Right cardiac atrium (tissue), 5 donors: ENCODE measurements around the gene ACACA. TPM values are rescaled to one million over a fixed set of nuclear protein-coding genes. Genes with fewer than 3 reads are reported as not detected.
"Not testable (repeated sequence)": the region's sequence is repeated elsewhere in the genome, so short reads cannot be mapped to it uniquely, and the experiment has no call there.

Experiments
- ATAC-seq, 2 donors: fragments of 200-7000 bp; cut with Tn5 transposase; one replicate each; pipeline versions ENCODE4 v1.8.0 to v1.9.1; 2020; ENCODE audit warnings: moderate library complexity in 2 of 2, mild to moderate bottlenecking in 1 of 2
- DNase-seq, 3 donors: peaks; one replicate each; pipeline ENCODE4 v3.0.0-alpha.2; 2020
- H3K27ac ChIP-seq: one replicate; pipeline ENCODE4 v1.5.1; 2013; ENCODE audit warnings: mild to moderate bottlenecking, low read length, control low read depth, moderate library complexity
- H3K27me3 ChIP-seq: one replicate; pipeline ENCODE4 v1.6.1; 2013; ENCODE audit not compliant: control insufficient read depth, insufficient read depth
- H3K4me1 ChIP-seq: one replicate; pipeline ENCODE4 v1.6.1; 2013; ENCODE audit warnings: low read length; ENCODE audit not compliant: control insufficient read depth, insufficient read depth
- H3K4me3 ChIP-seq: one replicate; pipeline ENCODE4 v1.5.1; 2013; ENCODE audit warnings: low read length, control low read depth
- H3K9me3 ChIP-seq: one replicate; pipeline ENCODE4 v1.6.1; 2013; ENCODE audit warnings: low read length; ENCODE audit not compliant: control insufficient read depth
- WGBS: extraction: QIAGEN DNeasy Blood & Tissue Kit; methylation state at CpG from one replicate; pipeline ENCODE4 v1.1.7; 2013; 5-methylcytosine and 5-hydroxymethylcytosine counted together
- intact Hi-C, 4 donors: fragments of 100-400 bp; cut with DNase I; formaldehyde crosslinking; loops; one replicate each; pipeline versions ENCODE4 v1.11.0 to v1.14.0; 2022 to 2023
- long read RNA-seq, 4 donors: library from polyadenylated mRNA; unstranded; transcript quantifications; one replicate each; pipeline ENCODE4 v2.0.0, GENCODE V29; 2020 to 2021
- polyA plus RNA-seq: library from polyadenylated mRNA; stranded (reverse); fragments of 200-250 nt; gene quantifications from one replicate; pipeline ENCODE4 v1.2.3, GENCODE V29; 2013
- total RNA-seq, 4 donors: library from RNA; stranded (reverse); fragmentation: NEBNext Ultra II Directional; extraction: Animal tissue kit (Norgen Biotek cat#: 25700); gene quantifications; one replicate each; pipeline ENCODE4 v1.2.1, GENCODE V29; 2021
- donor health status: healthy with polysubstance abuse.
- donor health status: DM: no; HTN: yes; CAD: no.
- donor health status: DM: no; HTN: no; CAD: no.
- donor health status: DM: no; HTN: yes; CAD: no; lungs with severe emphysema.
- donor health status: DM: yes; HTN: yes; CAD: no.

Gene ACACA
- 10 to 100 TPM; 18.4 to 24.8 (median 21.0) TPM for total RNA-seq
- polyA plus RNA-seq, result 8.9 TPM
- long read RNA-seq, donor 1, partial matches to known transcripts, result 7 of 15 reads
- long read RNA-seq, donor 1, other reads (novel, unspliced or antisense), result 8 of 15 reads
- long read RNA-seq, donor 2, partial matches to known transcripts, result 1 of 4 reads
- long read RNA-seq, donor 2, other reads (novel, unspliced or antisense), result 3 of 4 reads
- long read RNA-seq, donor 3, full-length matches to known transcripts, result 1 of 13 reads
- long read RNA-seq, donor 3, partial matches to known transcripts, result 3 of 13 reads
- long read RNA-seq, donor 3, other reads (novel, unspliced or antisense), result 9 of 13 reads
- long read RNA-seq, donor 4, full-length matches to known transcripts, result 1 of 5 reads
- long read RNA-seq, donor 4, partial matches to known transcripts, result 0 of 5 reads
- long read RNA-seq, donor 4, other reads (novel, unspliced or antisense), result 4 of 5 reads

DNA sequence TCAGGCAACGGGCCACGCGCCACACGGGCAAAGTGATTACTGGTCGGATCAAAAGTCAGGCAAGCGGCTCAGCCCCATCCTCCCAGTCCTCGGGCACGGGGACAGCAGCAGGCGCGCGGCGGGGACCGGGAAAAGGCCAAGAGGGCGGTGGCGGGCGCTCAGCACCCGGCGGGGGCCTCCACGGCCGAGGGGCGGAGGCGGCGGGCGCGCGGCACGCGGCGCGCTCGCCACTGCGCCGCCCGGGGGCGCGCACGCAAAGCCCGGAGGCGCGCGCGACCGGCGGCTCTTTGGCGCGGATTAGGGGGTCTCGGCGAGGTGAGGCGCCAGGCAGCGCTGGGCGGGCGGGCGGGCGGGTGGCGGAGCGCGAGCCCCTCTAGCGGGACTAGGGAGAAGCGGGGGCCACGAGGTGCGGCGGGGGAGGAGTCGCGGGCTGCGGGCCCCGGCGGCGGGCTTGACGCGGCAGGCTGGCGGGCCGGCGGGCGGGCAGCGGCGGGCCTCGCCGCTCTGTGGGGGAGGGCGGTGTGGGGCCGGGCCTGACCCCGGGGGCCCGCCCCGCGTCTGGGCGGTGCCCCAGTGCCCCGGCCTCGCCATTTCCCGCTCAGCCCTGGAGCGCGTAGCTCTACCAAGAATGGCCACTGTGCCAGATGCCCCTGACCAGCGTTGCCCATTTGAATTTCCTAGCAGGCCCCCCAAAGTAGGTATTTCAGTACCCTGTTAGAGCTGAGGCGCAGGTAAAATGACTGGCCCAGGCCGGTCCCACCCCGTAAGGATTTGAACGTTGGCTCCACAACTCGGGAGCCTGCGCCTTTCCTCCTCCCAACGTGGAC lies at the start of gene ACACA, which contains the start of gene TADA2A:
ACACA (minus strand) TSS at position 202 of the 827 bp plus-strand sequence. CDS start 537 bp downstream, outside the sequence.
TADA2A (plus strand) TSS at position 252 of the 827 bp plus-strand sequence. CDS start 4,480 bp downstream, outside the sequence.
- ATAC-seq (peak; percentile 98), DNase-seq (peak; percentile 86 to 92 (median 92))
- peak within 1 kb of the TSS; percentile 86 for H3K27ac ChIP-seq
- no peaks in the 10 kb centered on the region for H3K9me3 ChIP-seq
- under 1% methylated on average over 98 of the region's 98 CpGs for WGBS
- no peaks in the 10 kb centered on the region for H3K27me3 ChIP-seq
- H3K4me1 ChIP-seq, result no peaks in the 10 kb centered on the region
- peak within 1 kb of the TSS; percentile 75 for H3K4me3 ChIP-seq
- intact Hi-C loops, result loop anchor here in 1 of 4 donors (5.0 kb wide), 1 partner anchor 80 kb away; the partner anchor contains the start of gene DUSP14

DNA sequence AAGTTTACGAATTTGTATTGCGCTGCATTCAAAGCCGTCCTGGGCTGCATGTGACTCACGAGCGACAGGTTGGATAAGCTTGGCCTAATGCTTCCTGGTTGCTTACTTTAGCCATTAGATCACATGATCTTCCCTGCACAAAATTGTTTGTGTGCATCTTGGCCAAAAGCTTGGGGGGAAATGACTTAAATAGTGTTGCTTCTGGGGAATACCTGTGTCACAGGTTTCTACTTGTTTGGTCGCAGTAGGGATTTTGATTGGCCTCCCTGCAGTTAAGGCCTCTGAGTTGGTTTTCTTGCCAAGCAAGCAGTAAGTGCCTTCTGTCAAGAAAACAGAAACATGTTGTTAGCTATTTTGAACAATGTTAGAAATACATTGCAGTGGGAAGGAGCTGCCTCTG lies 43.5 kb upstream of the ACACA start:
- 91% methylated on average over 6 of the region's 6 CpGs for WGBS
- H3K4me3 ChIP-seq, result no peak overlapping the region
- H3K9me3 ChIP-seq, result no peaks in the 10 kb centered on the region
- DNase-seq, result no peak
- H3K27me3 ChIP-seq, result no peaks in the 10 kb centered on the region
- no peak overlapping the region for H3K27ac ChIP-seq
- intact Hi-C loops, result no loop called here
- no peaks in the 10 kb centered on the region for H3K4me1 ChIP-seq
- ATAC-seq, result no peak

DNA sequence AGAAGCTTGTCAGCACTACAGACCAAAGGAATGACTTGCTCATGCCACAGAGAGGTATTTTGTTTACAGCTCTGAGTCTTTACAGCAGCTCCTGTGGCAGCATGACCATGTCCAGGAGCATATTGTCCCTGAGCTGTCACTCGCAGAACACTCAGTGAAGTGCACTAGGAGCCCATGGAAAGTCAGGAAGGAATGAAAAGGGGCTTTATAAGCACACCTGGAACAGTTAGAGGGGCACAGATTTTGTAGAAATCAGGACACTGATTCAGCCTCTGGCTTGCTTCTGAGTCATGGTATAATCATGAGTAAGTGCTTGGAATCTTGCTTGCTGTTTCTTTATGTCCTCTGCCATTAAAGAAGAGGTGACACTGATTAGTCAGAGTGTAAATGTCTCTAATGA lies 41.0 kb upstream of the ACACA start:
- ATAC-seq, result no peak
- intact Hi-C loops, result no loop called here
- H3K9me3 ChIP-seq, result no peaks in the 10 kb centered on the region
- H3K4me3 ChIP-seq, result no peak overlapping the region
- WGBS, result 94% methylated on average over 1 of the region's 1 CpG
- no peaks in the 10 kb centered on the region for H3K4me1 ChIP-seq
- no peaks in the 10 kb centered on the region for H3K27me3 ChIP-seq
- DNase-seq, result no peak
- no peak overlapping the region for H3K27ac ChIP-seq

DNA sequence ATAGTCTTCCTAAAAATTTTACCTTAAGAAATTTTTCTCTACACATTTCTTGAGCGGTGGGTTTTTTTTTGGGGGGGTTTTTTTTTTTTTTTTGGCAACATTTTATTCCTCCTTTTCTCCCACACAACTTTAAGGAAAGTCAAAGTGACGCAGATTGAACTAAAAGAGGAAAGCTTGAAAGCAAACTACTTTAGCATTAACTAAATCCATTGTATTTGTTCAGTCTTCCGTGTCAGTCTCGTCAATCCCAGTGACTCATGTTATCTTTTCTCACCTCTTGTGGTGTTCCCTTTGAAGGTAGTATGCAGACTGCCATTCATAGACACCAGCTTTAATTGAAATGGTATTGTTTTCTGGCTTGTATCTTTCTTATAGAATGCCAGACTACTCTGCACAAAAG lies 39.4 kb upstream of the ACACA start:
- no peak for DNase-seq
- H3K27ac ChIP-seq, result no peak overlapping the region
- no peaks in the 10 kb centered on the region for H3K27me3 ChIP-seq
- H3K4me3 ChIP-seq, result no peak overlapping the region
- 88% methylated on average over 4 of the region's 4 CpGs for WGBS
- H3K9me3 ChIP-seq, result no peaks in the 10 kb centered on the region
- no peak for ATAC-seq
- H3K4me1 ChIP-seq, result no peaks in the 10 kb centered on the region
- intact Hi-C loops, result no loop called here

DNA sequence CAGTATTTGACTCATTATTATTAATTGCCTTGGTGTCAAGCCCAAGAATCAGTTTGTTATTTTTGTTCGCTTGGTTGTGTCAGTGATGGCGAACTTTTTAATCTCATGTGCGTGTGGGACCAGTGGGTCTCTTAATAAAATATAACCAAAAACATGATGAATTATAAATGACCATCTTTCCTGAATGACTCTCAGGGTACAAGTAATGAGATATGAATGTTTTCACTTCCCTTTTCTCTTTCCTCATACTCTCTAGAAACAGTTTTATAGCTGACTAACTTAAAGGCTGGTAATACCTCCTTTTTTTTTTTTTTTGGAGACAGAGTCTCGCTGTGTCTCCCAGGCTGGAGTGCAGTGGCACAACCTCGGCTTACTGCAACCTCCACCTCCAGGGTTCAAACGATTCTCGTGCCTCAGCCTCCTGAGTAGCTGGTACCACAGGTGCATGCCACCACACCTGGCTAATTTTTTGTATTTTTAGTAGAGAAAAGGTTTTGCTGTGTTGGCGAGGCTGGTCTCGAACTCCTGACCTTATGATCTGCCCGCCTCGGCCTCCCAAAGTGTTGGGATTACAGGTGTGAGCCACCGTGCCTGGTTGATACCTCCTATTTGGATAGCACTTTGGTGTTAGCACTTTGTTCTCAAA lies 34.9 kb upstream of the ACACA start:
- H3K9me3 ChIP-seq, H3K27ac ChIP-seq, ATAC-seq, H3K27me3 ChIP-seq, DNase-seq, H3K4me1 ChIP-seq, H3K4me3 ChIP-seq, intact Hi-C loops: not testable (repeated sequence)
- 91% methylated on average over 12 of the region's 12 CpGs for WGBS

DNA sequence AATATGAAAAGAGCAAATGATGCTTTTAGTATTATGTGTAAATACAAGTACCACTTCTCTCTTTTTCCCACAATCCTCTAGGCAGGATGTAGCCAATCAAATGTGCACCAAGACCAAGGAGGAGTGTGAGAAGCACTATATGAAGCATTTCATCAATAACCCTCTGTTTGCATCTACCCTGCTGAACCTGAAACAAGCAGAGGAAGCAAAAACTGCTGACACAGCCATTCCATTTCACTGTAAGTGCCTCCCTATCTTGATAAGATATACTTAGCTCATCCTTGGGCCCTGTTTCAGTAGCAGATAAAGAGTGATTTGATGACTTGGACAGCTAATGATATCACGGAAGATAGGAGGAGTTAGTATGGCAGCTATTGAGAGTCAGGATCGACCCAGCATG lies 33.8 kb upstream of the ACACA start:
- 92% methylated on average over 2 of the region's 2 CpGs for WGBS
- no peak overlapping the region for H3K4me3 ChIP-seq
- no peaks in the 10 kb centered on the region for H3K4me1 ChIP-seq
- DNase-seq (no peak), ATAC-seq (no peak)
- no peak overlapping the region for H3K27ac ChIP-seq
- H3K9me3 ChIP-seq, result no peaks in the 10 kb centered on the region
- intact Hi-C loops, result no loop called here
- H3K27me3 ChIP-seq, result no peaks in the 10 kb centered on the region

DNA sequence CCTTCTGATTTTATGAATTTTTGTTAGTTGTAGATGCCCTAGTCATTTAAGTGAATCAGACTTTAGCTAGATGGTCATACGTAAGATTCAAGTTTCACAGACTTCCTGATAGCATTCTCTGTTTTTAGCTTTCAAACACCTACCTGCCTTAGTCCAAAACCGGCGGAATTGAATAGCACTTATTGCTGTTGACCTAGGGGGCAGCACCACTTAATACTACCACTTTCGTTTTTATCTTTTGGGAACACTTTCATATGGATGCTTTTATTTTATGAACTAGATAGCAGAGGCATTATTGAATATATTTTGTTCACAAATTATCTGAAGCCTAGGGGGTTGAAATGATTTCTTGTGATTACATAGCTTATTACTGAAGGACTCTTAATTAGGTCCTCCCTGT lies 31.5 kb upstream of the ACACA start:
- DNase-seq (no peak), ATAC-seq (no peak)
- Histone ChIP-seq H3K9me3 (no peaks in the 10 kb centered on the region), H3K27ac (no peak overlapping the region), H3K27me3 (no peaks in the 10 kb centered on the region), H3K4me3 (no peak overlapping the region), H3K4me1 (no peaks in the 10 kb centered on the region)
- WGBS, result 62% methylated on average over 4 of the region's 4 CpGs
- intact Hi-C loops, result no loop called here

DNA sequence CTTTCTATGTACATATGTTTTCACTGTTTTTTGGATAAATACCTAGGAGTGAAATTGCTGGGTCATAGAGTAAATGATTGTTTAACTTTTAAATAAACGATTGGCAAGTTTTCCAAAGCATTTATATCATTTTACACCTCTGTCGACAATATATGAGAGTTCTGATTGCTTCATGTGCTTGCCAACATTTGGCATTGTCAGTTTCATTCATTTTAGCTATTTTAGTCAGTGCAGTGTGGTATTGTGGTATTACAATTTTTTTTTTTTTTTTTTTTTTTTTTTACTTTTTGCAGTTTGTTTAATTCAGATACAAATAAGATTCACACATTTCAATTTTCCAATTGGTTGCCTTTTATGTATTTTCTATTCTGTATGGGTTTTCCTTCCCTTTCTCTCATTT lies 26.0 kb upstream of the ACACA start:
- DNase-seq, result no peak
- Histone ChIP-seq H3K27me3 (no peaks in the 10 kb centered on the region), H3K4me1 (no peaks in the 10 kb centered on the region), H3K9me3 (no peaks in the 10 kb centered on the region), H3K4me3 (no peak overlapping the region), H3K27ac (no peak overlapping the region)
- no peak for ATAC-seq
- WGBS, result 94% methylated on average over 2 of the region's 2 CpGs
- intact Hi-C loops, result no loop called here

DNA sequence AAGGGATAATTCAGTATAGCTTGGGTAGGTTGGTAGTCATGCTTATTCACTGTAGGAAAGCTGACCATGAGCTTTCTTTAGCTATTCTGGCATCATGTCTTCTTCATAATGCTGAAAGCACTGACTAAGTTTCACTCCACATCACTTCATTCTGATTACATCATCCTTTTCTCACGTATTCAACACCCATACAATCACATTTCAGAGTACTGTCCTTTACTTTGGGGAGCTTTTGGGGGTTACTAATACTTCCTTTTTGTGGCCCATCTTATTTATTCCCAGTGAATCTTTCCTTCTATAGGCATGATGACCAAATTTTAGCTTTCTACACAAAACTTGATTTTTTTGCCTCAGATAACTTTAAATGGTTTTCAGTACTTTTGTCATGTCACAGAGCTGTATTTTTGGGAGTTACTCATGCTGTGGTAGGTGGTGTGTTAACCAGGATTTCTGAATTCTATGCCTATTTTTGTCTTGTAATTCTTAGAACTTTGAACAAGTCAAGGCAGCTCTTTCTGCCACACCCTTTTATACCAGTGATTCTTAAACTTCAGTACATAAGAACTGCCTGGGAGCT lies 23.5 kb upstream of the ACACA start:
- H3K9me3 ChIP-seq, result no peaks in the 10 kb centered on the region
- no peak overlapping the region for H3K27ac ChIP-seq
- intact Hi-C loops, result no loop called here
- no peaks in the 10 kb centered on the region for H3K27me3 ChIP-seq
- ATAC-seq (no peak), DNase-seq (no peak)
- 50% methylated on average over 1 of the region's 1 CpG for WGBS
- H3K4me1 ChIP-seq, result no peaks in the 10 kb centered on the region
- H3K4me3 ChIP-seq, result no peak overlapping the region

DNA sequence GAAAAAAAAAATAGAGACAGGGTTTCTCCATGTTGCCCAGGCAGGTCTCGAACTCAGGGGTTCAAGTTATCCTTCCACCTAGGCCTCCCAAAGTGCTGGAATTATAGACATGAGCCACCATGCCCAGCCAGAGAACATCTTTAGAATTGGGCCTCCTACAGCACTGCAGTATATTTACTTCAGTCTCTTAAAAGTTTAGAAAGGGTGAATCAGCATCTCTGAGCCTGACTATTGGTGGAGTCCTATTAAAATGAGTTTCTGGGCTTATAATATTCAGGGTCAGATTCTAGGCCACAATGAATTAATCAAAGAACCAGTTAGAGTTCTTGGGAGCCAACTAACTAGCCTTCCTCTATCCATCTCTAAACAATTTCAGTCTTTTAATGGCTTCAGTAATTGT lies 22.8 kb upstream of the ACACA start:
- intact Hi-C loops, result no loop called here
- Histone ChIP-seq H3K27ac (no peak overlapping the region), H3K9me3 (no peaks in the 10 kb centered on the region), H3K4me1 (no peaks in the 10 kb centered on the region), H3K27me3 (no peaks in the 10 kb centered on the region), H3K4me3 (no peak overlapping the region)
- 98% methylated on average over 1 of the region's 1 CpG for WGBS
- no peak for ATAC-seq
- DNase-seq, result no peak
